ENCODE results near the gene CISTR. TPM values are rescaled to one million over a fixed set of nuclear protein-coding genes. Genes with fewer than 3 reads are reported as not detected.

CISTR gene
- total and polyA plus RNA-seq, 4 donors = not detected

- 14 to 53% methylated on average over 5 of the region's 5 CpGs for WGBS, 2 donors
- DNase-seq (no peak), ATAC-seq (ENCODE audit: insufficient read depth, low FRiP score) (no peak)
- Histone ChIP-seq H3K27ac (ENCODE audit: low read depth in 1 of 2, low read length in 1 of 2) (no peak overlapping the region), H3K36me3 (ENCODE audit: control insufficient read depth in 4 of 4, insufficient read depth in 4 of 4, low read length in 4 of 4) (no peaks in the 10 kb centered on the region), H3K27me3 (ENCODE audit: control insufficient read depth in 3 of 3, insufficient read depth in 3 of 3, low read length in 2 of 3) (peaks cover 0 to 56% (median 33%) of the 10 kb centered on the region in 3 donors), H3K9ac (ENCODE audit: insufficient read depth in 1 of 2, low read length in 2 of 2) (no peak overlapping the region), H3K9me3 (ENCODE audit: control insufficient read depth in 4 of 4, insufficient read depth in 3 of 4, low read length in 3 of 4) (peaks cover 0 to 3% (median 0%) of the 10 kb centered on the region in 4 donors), H3K4me1 (ENCODE audit: control insufficient read depth in 5 of 5, insufficient read depth in 5 of 5, low read length in 5 of 5) (peaks cover 0 to 8% (median 4%) of the 10 kb centered on the region in 5 donors), H3K4me3 (no peak overlapping the region)
- TF ChIP-seq CTCF (IDR thresholded peaks at IDR 0.05; ENCODE audit: control extremely low read depth, extremely low read depth) = no peak
Measured at GRCh38 chr12:53733807-53734200, 18.0 kb downstream of the CISTR start.

GRCh38 chr12:53733051-53733806, 18.6 kb downstream of the CISTR start:
- no peak for TF ChIP-seq CTCF (IDR thresholded peaks at IDR 0.05; ENCODE audit: control extremely low read depth, extremely low read depth)
- Histone ChIP-seq H3K27ac (ENCODE audit: low read depth in 1 of 2, low read length in 1 of 2) (no peak overlapping the region), H3K4me3 (no peak overlapping the region), H3K9me3 (ENCODE audit: control insufficient read depth in 4 of 4, insufficient read depth in 3 of 4, low read length in 3 of 4) (peaks cover 0 to 3% (median 0%) of the 10 kb centered on the region in 4 donors), H3K9ac (ENCODE audit: insufficient read depth in 1 of 2, low read length in 2 of 2) (no peak overlapping the region), H3K27me3 (ENCODE audit: control insufficient read depth in 3 of 3, insufficient read depth in 3 of 3, low read length in 2 of 3) (peaks cover 0 to 50% (median 27%) of the 10 kb centered on the region in 3 donors), H3K4me1 (ENCODE audit: control insufficient read depth in 5 of 5, insufficient read depth in 5 of 5, low read length in 5 of 5) (peaks cover 0 to 2% (median 0%) of the 10 kb centered on the region in 5 donors), H3K36me3 (ENCODE audit: control insufficient read depth in 4 of 4, insufficient read depth in 4 of 4, low read length in 4 of 4) (no peaks in the 10 kb centered on the region)
- DNase-seq = no peak
- ATAC-seq (ENCODE audit: insufficient read depth, low FRiP score) = no peak
- WGBS, 2 donors = 93 to 96% methylated on average over 2 of the region's 2 CpGs

- Histone ChIP-seq H3K9ac (ENCODE audit: insufficient read depth in 1 of 2, low read length in 2 of 2) (no peak overlapping the region), H3K27ac (ENCODE audit: low read depth in 1 of 2, low read length in 1 of 2) (no peak overlapping the region), H3K36me3 (ENCODE audit: control insufficient read depth in 4 of 4, insufficient read depth in 4 of 4, low read length in 4 of 4) (peaks cover 0 to 8% (median 5%) of the 10 kb centered on the region in 4 donors), H3K4me3 (no peak overlapping the region), H3K27me3 (ENCODE audit: control insufficient read depth in 3 of 3, insufficient read depth in 3 of 3, low read length in 2 of 3) (peaks cover 0 to 15% (median 3%) of the 10 kb centered on the region in 3 donors), H3K9me3 (ENCODE audit: control insufficient read depth in 4 of 4, insufficient read depth in 3 of 4, low read length in 3 of 4) (no peaks in the 10 kb centered on the region), H3K4me1 (ENCODE audit: control insufficient read depth in 5 of 5, insufficient read depth in 5 of 5, low read length in 5 of 5) (peaks cover 4 to 13% (median 6%) of the 10 kb centered on the region in 5 donors)
- DNase-seq = no peak
- TF ChIP-seq CTCF (IDR thresholded peaks at IDR 0.05; ENCODE audit: control extremely low read depth, extremely low read depth) = no peak
- no peak for ATAC-seq (ENCODE audit: insufficient read depth, low FRiP score)
Measured at GRCh38 chr12:53729644-53730043, 22.1 kb downstream of the CISTR start.
